CD4-positive, alpha-beta T cell treated with Interleukin-15 for 4 hours (primary cell): Measurements from ENCODE around the gene COBLL1.

Experiments
- DNase-seq: peaks from one replicate; pipeline ENCODE4 v3.0.0-alpha.2; 2020; ENCODE audit warnings: low spot score

Gene COBLL1

DNA sequence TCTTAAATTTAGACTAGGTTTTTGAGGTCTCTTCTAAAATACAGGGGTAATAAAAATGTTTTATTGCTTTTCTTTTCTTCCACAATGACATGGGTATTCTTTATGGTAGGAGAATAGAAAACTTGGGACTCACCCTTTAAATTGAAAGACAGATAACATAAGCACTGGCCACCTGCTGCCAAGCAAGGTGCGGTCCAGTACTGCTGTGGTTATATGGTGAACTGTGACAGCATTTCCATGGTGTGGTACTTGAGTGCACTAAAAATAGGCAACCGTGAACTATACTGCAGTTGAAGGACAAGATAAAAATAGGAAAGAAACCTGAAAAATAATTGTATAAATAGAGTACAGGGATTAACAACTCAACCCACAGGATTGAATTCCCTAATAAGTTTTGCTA lies 165.9 kb downstream of the COBLL1 start:
- DNase-seq = no peak

DNA sequence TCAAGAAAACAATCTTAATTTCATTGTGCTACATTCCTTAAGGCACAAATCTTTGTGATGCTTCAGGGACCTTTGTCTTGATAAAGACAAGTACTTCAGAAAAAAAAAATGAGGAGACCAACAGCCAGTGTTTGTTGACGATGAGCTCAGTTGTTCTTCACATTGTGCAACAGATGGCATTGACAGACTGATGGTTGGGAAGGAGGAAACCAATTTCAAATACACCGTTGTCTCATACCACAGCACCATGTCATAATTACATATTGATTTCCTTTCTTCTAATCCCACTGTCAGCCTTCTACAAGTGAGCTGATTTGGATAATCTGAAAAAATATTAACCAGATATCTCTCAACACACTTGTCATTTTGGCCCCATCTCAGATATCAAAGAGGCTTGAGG lies 166.6 kb downstream of the COBLL1 start:
- no peak for DNase-seq

DNA sequence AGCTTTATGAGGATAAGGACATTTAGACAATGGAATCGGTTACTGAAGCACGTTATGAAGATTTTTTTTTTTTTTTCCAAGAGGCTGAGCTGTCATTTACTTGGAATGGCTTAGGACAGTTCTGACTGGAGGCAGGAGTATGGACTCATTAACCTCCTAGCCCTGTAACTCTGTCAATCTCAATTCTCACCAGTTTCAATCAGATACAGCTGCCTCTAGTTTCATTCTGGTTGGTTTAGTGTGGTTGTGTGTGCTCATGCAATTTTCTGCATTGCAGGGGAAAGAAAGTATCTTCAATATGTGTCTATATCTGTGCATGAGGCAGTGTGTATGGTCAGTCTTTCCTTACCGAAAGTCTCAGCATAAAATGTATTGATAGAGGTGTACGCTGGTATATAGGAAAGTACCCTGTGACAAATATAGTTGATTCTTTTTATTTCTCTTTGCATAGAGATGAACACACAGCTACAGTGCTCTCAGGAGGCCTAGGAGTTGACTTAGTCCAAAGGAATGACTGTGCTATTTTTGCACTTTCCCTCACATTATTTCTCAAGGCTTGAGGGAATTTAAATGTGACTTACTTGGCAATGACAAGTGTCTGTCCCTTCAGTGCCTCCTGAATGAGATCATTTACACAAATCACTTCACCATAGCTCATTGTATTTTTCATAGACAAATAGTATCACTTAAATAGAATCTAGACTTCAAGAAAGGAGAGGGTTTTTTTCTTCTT lies 169.8 kb downstream of the COBLL1 start:
- no peak for DNase-seq

DNA sequence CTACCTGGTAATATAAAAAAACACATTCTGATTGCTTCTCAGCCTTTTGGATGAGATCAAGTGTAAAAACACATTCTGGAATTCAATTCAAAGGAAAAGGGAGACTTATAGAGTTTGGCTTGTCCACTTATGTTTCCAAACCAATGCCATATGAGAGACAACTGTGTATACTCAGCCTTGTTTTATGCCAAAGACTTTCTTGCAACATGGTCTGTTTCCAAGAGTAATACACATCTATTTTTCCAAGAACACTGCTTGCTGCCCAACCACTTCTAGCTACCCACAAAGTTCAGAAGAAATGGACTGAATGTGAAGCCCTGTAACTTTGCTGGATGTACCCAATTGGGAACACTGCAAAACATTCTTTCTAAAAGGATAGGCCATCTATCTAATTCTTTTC lies 172.3 kb downstream of the COBLL1 start:
- DNase-seq = no peak

DNA sequence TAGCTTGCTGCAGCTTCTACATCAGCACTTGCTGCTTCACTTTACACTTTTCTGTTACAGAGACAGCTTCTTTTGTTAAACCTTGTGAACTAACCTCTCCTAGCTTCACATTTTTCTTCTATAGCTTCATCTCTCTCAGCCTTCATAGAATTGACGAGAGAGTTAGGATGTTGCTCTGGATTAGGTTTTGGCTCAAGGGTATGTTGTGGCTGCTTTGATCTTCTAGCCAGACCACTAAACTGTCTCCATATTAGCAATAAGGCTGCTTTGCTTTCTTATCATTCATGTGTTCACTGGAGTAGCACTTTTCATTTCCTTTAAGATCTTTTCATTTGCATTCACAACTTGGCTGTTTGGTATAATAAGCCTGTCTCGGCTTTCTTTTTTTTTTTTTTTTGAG lies 174.1 kb downstream of the COBLL1 start:
- DNase-seq = no peak

DNA sequence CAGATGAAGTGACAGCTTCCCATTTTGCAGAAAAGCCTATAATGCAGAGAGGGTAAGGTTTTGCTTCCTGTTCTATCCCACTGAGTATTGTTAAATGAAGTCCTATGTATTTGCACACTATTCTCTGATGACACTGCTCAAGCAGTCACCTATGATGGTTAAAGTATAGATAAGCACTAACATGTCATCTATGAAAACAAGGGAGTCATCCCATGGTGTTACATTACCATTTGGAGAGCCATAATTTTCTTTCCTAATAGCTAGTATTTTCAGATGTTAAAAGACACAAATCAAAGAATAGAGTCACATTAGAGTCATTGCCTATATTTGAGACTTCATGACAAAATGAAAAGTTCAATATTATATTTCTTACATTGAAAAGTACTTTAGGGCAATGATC lies 177.6 kb downstream of the COBLL1 start:
- DNase-seq = no peak

DNA sequence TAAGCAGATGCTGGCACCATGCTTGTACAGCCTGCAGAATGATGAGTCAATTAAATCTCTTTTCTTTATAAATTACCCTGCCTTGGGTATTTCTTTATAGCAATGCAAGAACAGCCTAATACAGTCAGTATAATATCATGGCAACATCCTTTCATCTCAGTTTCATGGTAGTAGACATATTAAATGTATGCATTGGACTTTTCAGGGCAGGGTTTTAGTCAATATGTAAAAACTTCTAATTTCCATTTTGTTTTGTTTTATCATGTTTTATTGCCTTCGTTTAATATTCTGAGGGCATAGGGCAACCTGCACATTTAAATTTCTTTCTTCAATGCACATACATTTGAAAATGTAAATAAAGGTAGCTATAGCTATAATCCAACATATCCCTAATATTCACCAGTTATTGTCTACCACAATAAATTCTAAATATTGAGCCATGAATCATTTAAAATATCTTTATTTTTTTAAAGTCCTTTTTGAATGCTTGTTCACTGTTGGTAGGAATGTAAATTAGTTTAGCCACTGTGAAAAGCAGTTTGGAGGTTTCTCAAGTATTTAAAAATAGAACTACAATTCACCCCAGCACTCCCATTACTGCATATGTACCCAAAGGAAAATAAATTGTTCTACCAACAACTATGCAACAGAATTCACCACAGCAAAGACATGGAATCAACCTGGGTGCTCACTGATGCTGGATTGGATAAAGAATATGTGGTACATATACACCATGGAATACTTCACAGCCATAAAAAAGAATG lies 178.6 kb downstream of the COBLL1 start:
- DNase-seq = no peak

DNA sequence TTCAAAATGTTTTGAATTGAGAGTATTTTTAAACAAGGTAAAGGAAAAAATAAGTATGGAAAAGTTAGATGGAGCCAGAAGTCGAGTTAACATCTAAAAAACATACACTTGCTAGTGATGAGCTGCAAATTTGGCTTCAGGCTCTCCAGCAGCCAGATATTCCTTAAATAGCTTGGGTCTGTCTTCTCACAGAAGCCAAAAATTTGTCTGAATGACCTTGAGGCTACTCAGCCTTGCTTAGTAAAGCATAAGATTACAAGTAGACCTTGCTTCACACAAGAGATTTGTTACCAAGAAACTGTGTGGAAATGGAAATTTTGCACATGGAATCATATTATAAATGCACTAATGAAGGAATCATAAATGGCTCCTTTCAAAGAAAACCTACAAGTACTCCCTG lies 179.6 kb downstream of the COBLL1 start:
- DNase-seq = no peak

DNA sequence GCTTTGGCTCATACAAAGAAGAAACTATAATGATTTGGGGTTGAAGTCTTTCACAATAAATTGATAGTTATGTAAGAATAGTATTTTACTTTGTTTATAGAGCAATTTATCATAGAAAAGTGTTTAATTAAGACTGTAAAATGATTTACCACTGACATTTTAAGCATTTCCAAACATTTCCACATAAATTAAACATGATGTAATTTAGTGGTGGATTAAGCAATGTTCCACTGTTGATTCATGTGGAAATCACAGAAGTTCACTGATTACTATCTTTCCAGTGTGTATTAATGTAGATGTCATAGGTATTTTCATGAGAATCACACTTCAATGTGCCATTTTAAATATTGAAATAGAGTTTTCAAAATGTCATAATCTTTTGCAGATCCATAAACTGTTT lies 180.3 kb downstream of the COBLL1 start:
- no peak for DNase-seq

DNA sequence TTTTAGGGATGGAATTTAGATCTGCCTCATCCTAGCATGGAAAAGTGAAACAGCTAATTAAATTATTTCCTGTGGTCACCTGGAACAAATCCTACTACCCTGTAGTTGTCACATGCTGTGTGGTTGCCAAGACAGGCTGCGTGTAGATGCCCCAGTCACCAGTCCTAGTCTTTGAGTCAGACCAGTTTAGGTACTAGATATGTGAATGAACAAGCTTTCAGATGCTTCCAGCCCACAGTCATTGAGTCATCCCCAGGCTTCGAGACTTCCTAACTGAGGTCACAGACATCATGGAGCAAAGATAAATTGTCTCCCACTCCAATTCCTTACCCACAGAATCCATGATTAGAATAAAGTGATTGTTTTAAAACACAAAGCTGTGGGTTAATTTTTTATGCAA lies 184.5 kb downstream of the COBLL1 start:
- no peak for DNase-seq

DNA sequence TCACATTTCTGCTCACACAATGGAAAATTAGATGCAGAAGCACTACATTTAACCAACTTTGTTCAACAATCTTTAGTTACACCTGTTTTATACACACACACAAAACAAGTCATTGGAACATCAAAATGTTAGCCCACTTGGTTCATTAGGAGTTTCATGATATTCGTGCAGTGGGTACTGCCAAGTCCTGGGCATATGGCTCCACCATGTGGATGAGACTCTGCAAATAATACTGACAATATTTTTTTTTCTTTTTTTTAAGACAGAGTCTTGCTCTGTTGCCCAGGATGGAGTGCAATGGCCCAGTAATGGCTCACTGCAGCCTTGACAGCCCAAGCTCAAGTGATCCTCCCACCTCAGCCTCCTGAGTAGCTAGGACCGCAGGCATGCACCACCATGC lies 185.9 kb downstream of the COBLL1 start:
- no peak for DNase-seq

DNA sequence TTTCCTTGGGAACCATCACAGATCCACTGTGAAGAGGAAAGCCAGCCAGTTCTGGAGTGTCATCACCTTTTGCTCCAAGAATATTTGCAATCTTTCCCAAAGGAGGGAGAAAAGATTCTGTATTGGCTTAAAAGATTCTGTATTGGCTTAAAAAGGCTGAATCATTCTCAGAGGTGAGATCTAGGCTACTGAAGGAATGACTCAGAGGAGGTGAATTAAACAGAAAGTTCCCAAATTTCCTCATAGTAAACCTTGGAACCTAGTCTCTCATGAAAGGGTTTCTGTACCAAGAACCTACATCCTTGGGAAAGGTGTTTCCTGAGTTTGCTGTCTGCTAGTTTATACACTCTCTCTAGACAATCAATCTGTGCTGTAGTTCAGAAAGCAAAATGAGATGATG lies 186.3 kb downstream of the COBLL1 start:
- no peak for DNase-seq

DNA sequence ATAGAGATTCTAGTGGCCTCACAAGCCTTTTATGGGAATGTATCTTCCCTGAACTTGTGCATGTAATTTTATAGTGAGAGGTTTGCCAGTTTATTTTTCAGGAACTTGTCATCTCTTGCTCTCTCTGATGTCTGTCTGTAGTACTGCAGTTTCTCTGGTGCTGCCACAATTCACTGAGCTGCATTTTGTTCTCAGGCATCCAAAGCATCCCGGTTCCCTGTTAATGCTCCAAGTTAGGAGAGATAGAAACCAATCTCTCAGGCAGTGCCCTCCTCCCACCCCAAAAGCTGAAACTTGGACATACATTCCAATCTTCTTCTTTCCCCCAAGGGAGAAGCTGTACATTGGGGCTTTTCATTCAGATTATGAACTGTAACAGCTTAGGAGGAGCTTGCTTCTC lies 190.3 kb downstream of the COBLL1 start:
- DNase-seq = no peak

DNA sequence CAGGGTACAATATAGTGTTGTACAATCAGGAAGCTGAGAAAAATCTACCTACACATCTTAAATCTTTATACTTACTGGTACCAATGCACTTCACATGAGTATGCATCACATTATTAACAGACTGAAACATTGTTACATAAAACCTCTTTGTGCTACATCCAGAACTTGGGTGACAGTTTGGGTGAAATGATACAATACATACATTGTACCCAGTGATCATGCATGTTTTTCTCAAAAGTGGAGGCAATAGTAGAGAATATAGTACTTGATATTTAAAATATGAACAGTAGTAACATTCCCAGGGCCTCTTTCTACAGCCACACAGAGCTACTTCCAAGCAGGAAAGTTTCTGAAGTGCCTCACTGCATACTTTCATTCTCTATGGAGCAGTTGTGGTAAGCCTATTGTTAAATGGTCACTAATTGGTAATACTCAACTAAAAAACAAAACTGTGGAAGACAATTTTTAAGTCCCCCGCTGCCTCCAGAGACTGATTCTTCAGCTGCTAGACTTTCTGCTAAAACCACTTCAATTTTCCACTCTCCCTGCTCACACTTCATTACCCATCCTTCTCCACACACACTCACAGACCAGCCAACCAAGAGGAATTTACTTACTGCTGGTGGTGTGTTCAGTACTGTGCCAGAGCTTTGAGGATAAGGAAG lies 197.5 kb downstream of the COBLL1 start:
- no peak for DNase-seq

DNA sequence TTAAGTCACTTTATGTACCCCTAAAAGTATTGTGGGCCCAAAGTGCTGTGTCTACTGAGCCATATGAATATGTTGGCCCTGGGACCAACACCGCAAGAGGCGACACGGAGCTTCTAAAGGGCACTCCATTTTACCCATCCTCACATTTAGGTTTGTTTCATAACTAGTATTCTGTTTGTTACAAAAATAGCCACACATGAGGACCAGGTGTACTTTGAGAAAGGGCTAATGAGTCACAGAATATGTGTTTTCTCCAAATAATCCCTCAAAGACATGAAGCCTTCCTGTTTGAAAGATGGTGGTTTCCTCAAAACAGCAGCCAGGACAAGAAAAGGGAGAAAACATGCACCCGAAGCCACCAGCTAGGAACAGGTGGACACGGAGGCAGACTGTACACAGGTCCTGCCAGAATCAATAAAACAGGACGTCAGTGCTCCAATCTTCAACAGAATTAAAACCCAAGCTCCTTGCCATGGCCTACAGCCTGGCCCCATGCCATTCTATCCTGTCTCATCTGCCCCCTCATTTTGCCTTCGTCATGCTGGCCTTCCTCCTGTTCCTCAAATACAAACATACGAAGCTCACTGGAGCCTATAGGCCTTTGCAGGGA lies 198.6 kb downstream of the COBLL1 start:
- no peak for DNase-seq

DNA sequence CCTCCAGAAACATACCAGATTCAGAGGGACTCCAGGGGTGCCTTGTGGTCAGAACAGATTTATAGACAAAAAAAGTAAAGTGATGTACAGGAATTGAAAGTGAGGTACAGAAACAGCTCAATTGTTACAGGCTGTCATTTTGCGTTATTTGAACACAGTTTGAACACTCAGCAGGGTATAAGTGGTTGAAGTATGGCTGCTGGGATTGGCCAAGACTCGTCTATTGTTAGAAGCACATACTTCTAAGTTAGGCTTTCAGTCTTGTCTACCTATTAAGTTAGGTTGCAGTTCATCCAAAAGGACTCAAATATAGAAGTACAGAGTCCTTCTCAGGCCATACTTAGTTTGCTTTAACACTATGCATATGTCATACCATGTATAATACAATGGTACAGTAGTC lies 199.4 kb downstream of the COBLL1 start:
- no peak for DNase-seq
